GM12891 (cell line): ENCODE measurements around the gene ANKUB1.

Experiments
- POLR2A ChIP-seq: IDR thresholded peaks from 2 replicates; pipeline ENCODE4 v1.6.1; 2011; ENCODE audit warnings: low read depth, low read length, control low read depth
- POLR2AphosphoS5 ChIP-seq: IDR thresholded peaks from 2 replicates; pipeline ENCODE4 v1.6.1; 2011; ENCODE audit warnings: low read depth, low read length, control low read depth
- TAF1 ChIP-seq: IDR thresholded peaks from 2 replicates; pipeline ENCODE4 v1.6.1; 2011; ENCODE audit warnings: low read depth, low read length, control low read depth

DNA sequence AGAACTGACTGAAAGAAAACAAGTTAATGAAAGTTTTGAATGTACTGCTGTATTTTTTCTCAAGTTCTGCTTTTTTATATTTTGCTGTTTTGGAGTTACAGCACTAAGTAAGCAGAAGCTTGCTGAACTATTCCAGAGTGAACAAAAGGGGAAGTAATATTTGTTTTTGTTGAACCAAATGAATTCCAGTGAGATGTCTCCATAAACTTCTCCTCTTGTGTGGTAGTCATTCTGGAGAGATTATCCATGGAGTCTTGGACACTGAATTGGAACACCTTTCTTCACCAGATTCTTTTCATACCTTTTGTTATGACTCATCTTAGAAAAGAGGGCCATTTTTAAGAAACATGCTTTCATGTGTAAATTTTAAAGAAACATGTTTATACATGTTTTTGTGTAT is 8.8 kb downstream of the ANKUB1 start:
- no peak for TF ChIP-seq POLR2A
- no peak for TF ChIP-seq TAF1
- no peak for TF ChIP-seq POLR2AphosphoS5
